Astrocyte of the cerebellum (primary cell): ENCODE measurements around the gene DNAH6.

ENCODE experiments used
- DNase-seq: peaks from one replicate; pipeline ENCODE4 v3.0.0-alpha.2; 2011; ENCODE audit warnings: low read depth
- H3K4me3 ChIP-seq: 2 replicates; pipeline ENCODE4 v1.5.1; 2011; ENCODE audit warnings: mild to moderate bottlenecking, low read depth, low read length, moderate library complexity
- CTCF ChIP-seq: IDR thresholded peaks from 2 replicates; pipeline ENCODE4 v1.5.1; 2012; ENCODE audit warnings: low read length, low read depth, moderate library complexity, mild to moderate bottlenecking; ENCODE audit errors: missing control alignments
- in situ Hi-C: cut with HindIII; loops from 2 replicates; pipeline ENCODE4 v1.10.0; 2017; ENCODE audit warnings: low sequenced_read_pairs

Gene DNAH6

DNA sequence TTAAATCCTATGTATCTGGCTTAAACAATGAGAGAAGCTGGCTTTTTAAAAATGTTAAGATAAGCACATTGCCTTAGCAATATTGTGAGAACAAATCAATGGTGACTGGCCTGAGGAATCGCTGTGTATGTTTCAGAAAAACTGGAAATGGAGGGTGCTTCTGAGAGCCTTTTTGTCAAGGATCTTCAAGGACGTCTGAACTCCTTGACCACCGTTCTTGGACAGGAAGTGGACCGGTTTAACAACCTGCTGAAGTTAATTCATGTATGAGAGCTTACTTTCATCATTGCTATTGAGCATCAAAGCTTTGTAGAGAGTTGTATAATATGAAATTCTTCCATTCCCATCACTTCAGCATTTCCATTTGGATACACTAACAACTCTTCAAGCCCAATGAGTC, 292.0 kb downstream of the DNAH6 start:
- in situ Hi-C loops, result no loop called here
- H3K4me3 ChIP-seq, result no peak overlapping the region
- no peak for DNase-seq
- TF ChIP-seq CTCF, result no peak

- no peak for DNase-seq
- in situ Hi-C loops, result no loop called here
- no peak for TF ChIP-seq CTCF
- no peak overlapping the region for H3K4me3 ChIP-seq
Measured at GRCh38 chr2:84811839-84812431, 295.6 kb downstream of the DNAH6 start.

GRCh38 chr2:84815146-84815545, 298.8 kb downstream of the DNAH6 start:
- TF ChIP-seq CTCF, result no peak
- in situ Hi-C loops, result no loop called here
- H3K4me3 ChIP-seq, result no peak overlapping the region
- DNase-seq, result no peak

DNA sequence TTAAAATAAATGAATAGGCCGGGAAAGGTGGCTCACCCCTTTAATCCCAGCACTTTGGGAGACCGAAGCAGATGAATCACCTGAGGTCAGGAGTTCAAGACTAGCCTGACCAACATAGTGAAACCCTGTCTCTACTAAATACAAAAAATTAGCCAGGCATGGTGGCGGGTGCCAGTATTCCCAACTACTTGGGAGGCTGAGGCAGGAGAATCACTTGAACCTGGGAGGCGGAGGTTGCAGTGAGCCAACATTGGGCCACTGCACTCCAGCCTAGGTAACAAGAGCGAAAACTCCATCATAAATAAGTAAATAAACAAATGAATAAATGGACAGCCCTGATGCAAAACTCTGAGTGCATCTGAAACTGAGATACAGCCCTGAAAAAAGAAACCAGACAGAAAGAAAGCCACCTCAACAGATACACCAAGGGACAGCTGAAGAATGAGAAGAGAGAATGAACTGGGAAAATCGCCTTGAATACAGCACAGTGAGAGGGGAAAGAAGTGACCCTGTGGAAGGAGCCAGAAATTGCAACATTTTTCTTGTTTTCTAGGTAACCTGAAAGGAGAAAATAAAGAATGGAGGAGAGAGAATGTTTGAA, 300.2 kb downstream of the DNAH6 start:
- no peak overlapping the region for H3K4me3 ChIP-seq
- DNase-seq, result no peak
- in situ Hi-C loops, result no loop called here
- TF ChIP-seq CTCF, result no peak

- H3K4me3 ChIP-seq, result no peak overlapping the region
- in situ Hi-C loops, result no loop called here
- no peak for TF ChIP-seq CTCF
- DNase-seq, result no peak
Measured at GRCh38 chr2:84817239-84817655, 300.9 kb downstream of the DNAH6 start.

GRCh38 chr2:84821806-84822205, 305.5 kb downstream of the DNAH6 start:
- H3K4me3 ChIP-seq, result no peak overlapping the region
- TF ChIP-seq CTCF, result no peak
- no peak for DNase-seq
- in situ Hi-C loops, result no loop called here
